HG02642 (cell line): ENCODE data around the gene ENDOD1.
"Not testable (repeated sequence)": the region's sequence is repeated elsewhere in the genome, so short reads cannot be mapped to it uniquely, and the experiment has no call there.

Source experiments
- ATAC-seq: cut with Tn5 transposase; IDR thresholded peaks from one replicate; pipeline ENCODE4 v1.9.1; 2021; ENCODE audit warnings: mild to moderate bottlenecking; ENCODE audit not compliant: unreplicated experiment, poor library complexity

The ENDOD1 gene

GRCh38 chr11:95101935-95102334, 12.3 kb downstream of the ENDOD1 start:
- no peak for ATAC-seq

DNA sequence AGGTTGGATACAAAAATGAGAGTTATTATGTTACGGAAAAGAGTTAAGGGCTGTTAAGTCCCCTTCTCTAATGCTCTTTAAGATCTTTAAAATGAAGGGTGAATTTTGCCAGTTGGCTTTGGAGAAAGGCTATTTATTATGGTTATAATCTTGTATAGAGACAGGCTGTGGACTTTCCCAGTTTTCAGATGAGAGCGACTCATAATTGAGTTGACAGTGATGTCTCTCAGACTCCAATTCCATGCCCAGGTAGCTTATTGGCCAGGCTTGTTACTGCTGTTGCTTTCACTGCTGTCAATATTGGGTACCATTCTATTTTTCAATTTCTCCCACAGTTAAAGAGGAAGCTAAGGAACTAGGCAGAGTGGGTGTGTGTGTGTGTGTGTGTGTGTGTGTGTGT, 13.1 kb downstream of the ENDOD1 start:
- ATAC-seq = no peak

DNA sequence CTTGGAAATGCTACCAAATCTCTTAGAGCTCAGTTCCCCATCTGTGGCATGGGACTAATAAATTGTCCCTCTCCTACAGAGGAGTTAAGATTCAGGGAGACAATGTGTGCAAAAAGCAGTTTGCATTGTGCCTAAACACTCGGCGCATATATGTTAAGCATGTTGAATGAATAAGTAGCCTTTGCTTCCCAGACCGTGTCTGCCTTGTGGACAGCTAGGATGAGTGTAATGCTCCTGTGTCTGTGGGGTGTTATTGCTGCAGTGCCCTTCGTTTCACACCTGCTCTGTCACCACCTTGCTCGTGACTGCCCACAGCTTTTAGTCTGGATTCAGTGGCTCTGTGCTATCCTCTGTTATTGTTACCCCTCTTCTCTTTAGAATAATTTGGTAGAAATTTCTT, 14.1 kb downstream of the ENDOD1 start:
- ATAC-seq = no peak

GRCh38 chr11:95104121-95104830, 14.6 kb downstream of the ENDOD1 start:
- no peak for ATAC-seq

GRCh38 chr11:95104856-95105255, 15.2 kb downstream of the ENDOD1 start:
- ATAC-seq = no peak

GRCh38 chr11:95108159-95108611, 18.5 kb downstream of the ENDOD1 start:
- no peak for ATAC-seq

DNA sequence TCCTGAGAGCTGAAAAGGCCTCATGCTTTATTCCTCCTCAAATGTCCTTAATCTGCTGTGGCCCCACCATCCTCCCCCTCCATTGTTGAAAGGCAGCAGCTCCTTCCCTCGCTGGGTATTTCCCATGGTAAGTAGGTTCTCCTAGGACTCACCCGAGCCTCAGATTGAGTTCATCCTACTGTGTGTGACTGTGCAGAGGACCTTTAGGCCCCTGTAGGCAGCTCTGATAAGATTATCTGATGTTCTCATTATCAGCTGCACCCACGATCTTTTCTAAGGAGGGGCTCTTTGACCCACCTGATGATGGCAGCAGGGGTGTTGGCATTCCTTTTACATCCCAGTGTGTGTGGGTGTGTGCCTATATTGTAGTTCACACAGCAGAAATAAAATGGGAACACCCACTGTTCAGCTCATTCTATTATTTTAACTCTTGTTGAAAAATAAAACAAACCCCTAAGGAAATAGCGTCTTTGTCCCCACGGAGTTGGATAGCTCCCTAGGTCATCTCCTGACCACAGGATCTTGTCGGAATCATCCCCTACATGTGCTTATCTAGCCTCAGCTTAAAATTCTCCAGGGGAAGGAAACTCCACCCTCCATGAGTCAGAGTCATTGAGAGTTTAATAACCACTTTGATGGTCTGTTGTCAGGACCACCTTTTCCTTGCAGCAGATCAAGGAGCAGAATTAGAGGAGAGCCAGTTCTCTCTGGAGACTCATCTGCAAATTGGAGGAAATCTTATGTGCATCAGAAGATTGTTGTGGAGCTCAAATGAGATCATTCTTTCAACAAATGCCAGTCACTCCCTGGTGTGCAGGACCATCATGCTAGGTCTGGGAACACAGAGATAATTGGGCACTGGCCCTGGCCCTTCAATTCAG, 19.3 kb downstream of the ENDOD1 start:
- ATAC-seq = no peak

GRCh38 chr11:95111471-95111870, 21.8 kb downstream of the ENDOD1 start:
- ATAC-seq = not testable (repeated sequence)

DNA sequence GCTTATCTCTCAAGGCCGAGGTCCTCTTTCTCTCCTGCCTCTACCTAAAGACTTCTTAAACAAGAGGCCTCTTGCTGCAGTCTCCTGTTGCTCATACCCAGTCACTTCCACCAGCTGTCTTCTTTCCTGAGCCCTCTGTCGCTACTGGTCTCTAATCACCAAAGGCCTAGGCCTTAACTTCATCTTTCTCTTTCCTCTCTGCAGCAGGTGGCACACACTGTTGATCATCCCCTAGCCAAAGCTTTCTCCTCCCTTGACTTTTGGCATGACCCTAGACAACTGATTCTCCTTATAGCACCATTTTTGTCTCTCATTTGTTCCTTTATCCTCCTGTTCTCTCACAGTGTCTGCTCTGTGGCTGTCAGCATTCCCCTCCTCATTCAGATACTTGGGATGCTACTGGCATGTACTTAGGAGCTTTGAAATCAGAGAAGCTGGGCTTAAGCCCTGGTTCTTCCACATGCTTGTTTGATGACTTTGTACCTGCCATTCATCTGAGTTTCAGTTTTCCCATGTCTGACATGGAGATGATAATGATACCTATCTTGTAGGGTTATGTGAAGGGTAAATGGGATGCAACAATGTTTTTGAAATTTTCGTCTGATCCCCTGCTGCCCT, 22.4 kb downstream of the ENDOD1 start:
- ATAC-seq = no peak

- ATAC-seq = no peak
Measured at GRCh38 chr11:95115597-95115996, 26.0 kb downstream of the ENDOD1 start.

DNA sequence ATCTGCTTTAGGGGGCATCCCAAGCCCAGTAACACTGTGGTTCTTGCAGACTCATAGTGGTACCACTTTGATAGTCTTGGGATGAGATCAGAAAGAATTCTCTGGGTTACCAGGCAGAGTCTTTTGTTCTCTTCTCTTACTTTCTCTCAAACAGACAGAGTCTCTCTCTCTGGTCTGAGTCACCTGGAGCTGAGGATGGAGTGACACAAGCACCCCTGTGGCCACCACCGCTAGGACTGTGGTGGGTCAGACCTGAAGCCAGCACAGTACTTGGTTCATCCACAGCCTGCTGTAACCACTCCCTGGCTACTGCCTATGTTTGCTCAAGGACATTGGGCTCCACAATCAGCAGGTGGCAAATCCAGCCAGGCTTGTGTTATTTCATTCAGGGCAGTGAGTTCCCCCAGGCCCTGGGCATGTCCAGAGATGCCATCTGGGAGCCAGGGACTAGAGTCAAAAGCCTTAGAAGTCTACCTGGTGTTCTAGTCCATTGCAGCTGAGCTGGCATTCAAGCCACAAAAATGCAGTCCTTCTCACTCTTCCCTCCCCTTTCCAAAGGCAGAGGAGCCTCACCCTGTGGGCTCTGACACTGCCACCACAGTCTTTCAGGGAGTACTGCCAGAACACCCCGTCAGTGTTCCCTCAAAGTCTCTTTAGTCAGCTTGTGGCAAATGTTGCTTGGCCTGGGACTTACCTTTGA, 29.9 kb downstream of the ENDOD1 start:
- ATAC-seq = no peak

DNA sequence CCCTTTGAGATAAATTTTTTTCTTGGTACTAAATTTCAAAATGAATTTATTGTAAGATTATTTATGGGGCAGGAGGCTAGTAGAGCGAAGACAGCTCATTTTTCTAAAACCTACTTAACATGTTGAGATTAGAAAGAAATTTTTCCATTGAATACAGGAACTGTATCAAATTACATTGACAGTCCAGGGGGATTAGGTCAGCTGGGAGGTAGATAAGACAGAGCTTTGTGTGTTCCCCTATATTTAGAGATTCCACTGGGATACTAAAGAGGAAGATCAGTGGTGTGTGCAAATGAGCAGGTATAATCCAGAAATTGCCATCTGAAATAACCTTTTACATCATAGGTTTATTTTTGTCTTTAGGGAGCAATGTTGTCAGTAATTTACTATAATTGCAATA, 32.1 kb downstream of the ENDOD1 start:
- ATAC-seq = no peak

DNA sequence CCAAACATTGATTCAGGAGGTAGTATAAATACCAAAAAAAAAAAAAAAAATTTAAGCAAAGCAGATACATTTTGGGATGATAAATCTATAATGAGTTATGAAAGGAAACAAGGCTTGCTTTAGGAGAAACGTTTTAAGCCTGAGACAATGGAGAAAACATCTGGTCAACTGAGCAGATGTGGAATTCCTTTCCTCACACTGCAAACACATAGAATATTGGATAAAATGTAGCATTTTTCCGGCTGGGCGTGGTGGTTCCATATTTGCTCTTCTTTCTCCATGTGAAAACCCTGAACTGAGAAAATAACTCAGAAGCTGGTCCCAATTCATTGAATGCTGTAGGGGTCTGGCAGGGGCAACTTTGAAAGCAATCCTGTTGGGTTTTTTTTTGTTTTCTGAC, 33.9 kb downstream of the ENDOD1 start:
- no peak for ATAC-seq

- no peak for ATAC-seq
Measured at GRCh38 chr11:95128602-95129001, 39.0 kb downstream of the ENDOD1 start.

- no peak for ATAC-seq
Measured at GRCh38 chr11:95132956-95133355, 43.3 kb downstream of the ENDOD1 start.

DNA sequence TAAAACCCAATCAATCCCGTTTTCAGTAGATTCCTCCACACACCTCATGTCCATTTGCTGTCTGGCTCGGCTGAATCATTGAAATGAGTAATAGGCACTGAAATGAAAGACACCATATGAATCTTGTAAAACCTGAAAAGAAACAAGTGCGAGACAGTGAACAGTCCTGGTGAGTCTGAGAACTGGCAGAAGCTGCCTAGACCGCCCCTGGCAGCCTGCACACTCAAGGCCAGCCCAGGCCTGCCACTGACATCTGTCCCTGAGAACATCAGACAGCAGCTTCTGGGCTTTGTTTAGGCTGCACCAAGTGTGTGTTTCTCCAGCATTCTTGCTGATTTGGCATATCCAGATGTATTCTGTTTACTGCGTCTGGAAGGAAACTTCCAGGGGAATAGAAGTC, 44.8 kb downstream of the ENDOD1 start:
- ATAC-seq = no peak

DNA sequence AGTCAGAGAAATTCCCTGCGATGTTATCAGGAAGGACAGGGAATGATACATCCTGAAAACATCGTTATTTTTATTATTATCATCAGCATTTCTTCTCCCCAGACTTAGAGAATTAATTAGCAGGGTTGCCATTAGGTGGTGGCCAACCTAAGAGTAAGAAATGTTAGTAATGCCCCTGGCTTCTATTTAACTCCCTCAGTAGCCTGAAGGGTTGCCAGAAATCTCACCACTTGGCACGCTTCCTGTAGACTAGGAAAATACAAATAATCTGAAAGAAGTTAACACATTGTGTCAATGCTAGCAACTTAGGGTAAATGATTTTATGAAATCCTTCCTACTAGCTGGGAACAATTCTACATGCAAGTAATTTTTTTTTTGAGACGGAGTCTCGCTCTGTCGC, 45.5 kb downstream of the ENDOD1 start:
- ATAC-seq = no peak

- ATAC-seq = no peak
Measured at GRCh38 chr11:95135880-95136279, 46.2 kb downstream of the ENDOD1 start.

DNA sequence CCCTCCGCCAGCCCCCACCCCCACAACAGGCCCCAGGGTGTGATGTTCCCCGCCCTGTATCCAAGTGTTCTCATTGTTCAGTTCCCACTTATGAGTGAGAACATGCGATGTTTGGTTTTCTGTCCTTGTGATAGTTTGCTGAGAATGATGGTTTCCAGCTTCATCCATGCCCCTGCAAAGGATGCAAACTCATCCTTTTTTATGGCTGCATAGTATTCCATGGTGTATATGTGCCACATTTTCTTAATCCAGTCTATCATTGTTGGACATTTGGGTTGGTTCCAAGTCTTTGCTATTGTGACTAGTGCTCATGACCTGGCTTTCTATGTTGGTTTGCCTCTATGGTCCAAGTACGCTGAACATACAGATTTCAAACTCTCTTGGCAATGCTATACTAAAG, 47.1 kb downstream of the ENDOD1 start:
- not testable (repeated sequence) for ATAC-seq

GRCh38 chr11:95137299-95137698, 47.7 kb downstream of the ENDOD1 start:
- no peak for ATAC-seq

DNA sequence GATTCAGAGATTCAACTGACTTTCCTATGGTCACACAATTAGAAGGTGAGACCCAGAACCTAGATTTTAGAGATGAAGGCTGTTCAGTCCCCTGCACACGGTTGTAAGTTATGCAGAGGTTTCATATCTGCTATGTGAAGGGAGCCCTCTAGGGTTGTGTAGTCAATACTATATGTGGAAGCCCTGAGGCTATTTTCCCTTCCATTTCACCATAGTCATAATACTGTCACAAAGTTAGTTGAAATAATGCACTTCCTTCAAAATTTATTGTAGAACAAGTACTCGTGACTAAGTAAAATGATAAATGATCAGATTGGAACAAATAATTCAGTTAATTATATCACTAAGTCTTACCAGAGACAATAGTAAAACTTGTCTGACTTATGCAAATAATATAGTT, 48.8 kb downstream of the ENDOD1 start:
- peak; percentile 75 for ATAC-seq
